RPMI8226 (cell line): Measurements from ENCODE around the gene FGFBP2.

ENCODE experiments used
- DNase-seq: peaks from one replicate; pipeline ENCODE4 v3.0.0-alpha.2; 2015

The FGFBP2 gene

DNA sequence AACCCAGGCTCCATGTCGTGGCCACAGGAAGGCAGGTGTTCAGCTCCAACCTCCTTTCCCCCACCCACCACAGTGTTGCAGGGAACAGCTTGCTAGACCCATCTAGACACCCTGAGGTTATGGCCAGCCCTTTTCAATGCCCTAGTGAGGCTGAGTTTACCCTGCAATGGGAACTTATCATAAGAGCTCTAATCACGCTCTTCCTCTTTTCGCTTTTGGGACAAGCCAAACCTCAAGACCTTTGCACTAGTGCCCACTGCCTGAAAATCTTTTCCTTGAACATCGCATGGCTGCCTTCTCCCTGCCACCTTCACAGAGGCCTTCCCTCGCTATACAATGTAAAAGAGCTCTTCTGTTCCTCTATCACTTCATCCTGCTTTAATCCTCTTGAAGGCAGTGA lies 2.4 kb upstream of the FGFBP2 start:
- DNase-seq, result no peak

DNA sequence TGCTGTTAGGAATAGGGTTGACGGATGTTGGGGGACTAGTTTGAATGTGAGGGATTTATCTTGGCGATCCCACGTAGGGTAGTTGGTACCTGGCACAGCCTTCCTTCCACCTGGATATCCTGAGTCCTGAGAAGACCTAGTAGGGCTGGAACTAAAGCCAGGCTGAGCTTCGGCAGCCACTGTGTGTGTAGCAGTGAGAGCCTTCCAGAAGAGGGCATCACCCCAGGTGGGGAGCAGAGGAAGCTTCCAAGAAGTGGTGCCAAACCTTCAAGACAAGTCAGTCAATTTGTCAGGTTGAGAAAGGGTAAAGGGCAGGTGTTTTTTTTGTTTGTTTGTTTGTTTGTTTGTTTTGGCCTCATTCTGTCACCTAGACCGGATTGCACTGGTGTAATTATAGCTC lies 1.2 kb upstream of the FGFBP2 start:
- DNase-seq, result peak; percentile 4

DNA sequence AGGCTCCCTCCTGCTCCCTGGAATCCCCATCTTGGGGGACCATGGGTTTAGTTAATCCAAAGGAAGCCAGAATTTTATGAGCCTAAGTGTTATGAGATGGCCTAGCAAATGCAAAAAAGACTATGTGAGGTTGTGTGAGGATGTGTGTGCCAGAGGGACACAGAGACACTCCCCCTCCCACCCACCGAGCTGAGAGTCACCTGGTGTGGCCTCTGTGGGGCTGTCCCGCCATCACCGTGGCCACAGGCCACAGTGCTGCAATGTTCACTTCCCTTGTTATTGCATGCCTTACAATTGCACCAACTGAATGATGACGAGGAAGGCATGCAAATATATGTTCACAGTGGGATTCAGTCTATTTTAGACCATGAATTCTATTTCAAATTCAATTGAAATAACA lies 601 bp upstream of the FGFBP2 start:
- no peak for DNase-seq

DNA sequence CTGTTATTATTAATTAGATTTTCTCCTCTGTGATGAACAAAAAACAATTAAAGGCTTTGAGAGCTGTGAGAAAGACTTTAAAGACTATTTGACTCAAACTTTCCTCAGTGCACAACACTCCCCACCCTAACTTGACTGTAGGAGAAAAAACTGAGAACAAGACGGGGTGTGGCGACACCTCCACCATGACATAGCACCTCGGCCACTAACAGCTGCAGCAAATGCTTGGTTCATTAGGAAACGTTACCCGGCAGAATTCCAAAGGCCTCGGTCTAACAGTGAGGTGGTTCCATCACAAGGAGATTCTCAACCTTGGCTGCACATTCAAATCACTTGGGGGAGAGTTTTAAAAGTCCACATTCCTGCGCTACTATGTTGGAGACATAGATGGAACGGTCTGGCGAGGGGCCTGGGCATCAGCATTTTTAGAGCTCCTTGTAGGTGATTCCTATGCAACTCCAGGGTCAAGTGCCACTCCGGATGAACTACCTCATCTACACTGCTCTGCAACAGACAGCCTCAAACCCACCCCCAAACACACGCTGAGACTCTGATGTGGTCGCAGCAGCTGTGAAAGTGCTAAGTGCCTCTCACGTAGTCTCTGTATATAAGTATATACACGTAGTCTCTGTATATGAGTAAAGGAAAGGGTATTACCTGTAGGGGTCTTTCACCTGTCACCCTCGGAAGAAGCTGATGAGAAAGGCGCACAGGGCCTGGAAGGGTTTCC lies 1.0 kb downstream of the FGFBP2 start:
- DNase-seq, result no peak

DNA sequence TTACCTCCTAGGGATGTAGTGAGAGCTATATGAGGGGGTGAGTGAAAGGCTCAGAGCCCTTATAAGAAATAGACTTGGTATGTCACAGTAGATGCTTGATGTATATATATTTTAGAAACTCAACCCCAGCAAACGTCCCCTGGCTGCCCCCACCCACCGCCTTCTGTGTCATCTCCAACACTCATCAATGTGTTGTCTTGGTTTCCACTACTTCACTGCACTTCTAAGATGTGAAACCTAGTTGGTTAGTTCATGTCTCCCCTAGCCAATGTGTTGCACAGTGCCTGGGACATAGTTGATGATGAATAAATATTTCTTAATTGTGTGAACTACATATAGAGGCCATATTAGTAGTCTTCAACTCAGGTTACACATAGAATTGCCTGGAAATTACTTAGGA lies 4.4 kb downstream of the FGFBP2 start:
- no peak for DNase-seq

DNA sequence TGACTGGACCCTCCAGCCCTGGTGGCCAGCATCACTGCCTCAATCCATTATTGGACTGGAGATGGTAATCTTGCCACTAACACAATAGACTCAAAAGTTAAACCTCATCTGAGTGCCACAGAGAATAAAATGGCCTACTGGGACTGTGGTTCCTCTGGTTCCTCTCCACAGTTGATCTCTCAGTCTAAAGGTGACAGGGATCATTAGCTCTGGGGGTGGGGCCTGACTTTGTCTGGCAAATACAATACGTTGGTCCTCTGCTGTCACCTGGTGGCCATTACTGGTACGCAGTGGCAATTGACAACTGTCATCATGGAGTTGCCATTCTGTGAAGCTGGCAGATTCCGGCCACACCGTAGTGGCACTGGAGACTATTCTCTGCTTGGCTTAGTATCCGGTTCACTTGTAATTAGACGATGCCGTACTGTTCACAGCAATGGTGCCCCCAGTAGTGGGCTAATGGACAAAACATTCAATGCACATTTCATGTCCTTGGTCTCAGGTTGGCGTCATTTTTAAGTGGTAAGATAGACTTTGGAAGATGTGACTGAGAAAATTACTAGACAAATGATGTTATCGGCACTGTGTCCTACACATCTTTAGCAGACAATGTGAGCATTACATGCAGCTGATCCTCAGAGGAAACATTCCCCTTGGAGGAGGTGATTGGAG lies 6.7 kb downstream of the FGFBP2 start:
- DNase-seq, result peak; percentile 76

DNA sequence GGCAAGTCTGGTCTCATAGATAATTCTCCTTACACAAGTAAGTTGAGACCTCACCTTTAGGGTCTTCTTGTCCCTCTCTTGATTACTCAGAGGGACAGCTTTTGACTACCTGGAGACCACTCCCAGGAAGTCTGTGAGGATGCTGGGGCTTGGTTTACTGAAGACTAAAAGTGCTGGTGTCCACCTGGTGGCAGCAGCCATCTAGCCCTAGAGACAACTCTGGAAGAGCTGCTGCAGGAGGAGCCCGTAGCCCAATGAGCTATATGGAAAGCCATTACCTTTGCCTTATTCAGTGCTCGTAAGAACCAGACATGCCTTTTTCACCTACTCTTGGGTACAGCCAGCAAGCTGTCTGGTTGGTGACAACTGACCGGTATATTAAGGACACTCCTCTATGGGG lies 7.3 kb downstream of the FGFBP2 start:
- DNase-seq, result no peak

DNA sequence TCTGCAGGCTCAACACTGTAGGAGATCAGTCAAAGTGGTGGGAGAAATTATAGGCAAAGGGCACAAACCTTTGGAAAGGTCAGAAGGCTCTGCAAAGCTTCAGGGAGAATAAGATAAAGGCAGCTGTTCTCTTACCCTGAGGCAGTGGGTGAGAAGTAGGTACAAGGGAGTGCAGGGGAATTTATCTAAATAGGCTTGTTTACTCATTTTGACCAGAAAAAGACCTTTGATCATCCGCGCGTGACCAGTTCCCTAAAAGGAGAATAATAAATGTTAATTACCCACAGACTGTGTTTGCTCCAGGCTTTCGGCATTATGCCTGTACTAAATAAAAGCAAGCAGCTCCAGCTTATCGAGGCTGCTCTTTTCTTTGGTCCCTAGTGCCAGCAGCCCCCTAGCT lies 9.3 kb downstream of the FGFBP2 start:
- no peak for DNase-seq

DNA sequence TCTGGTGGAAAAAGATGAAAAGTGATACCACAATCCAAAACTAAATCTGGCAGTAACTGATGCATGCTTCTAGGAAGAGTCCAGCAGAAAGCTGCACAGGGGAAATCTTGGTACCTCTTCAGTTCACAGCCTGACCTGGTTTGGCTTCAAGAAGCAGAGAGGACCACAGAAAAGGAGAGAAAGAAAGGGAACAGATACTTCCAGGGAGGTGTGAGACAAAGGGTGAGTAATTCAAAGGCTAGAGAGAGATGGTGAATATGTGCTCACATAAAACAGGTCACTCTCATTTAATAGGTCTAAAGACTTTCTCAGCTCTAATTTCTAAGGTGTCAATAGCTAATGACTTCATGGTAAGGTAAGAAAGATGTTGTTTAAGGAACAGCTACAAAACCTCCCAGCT lies 11.2 kb downstream of the FGFBP2 start:
- DNase-seq, result no peak

DNA sequence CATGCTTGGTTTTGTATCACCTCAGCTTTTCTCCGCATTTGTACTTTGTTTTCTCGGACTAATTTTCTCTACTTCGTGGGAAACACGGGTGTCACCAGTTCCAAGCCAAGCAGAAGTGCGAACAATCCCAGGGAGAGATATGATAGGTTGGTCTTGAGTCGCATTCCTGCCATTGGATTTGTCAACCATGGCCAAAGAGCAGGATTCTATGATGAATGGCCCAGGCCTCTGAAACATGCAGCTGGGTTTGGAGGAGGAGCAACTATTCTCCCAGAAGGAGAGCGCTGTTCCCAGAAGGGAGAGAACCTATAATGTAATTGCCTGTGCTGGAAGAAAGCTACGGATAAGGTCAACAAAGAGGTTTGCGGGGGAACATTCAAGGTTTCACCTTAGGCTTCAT lies 14.1 kb downstream of the FGFBP2 start:
- DNase-seq, result no peak

DNA sequence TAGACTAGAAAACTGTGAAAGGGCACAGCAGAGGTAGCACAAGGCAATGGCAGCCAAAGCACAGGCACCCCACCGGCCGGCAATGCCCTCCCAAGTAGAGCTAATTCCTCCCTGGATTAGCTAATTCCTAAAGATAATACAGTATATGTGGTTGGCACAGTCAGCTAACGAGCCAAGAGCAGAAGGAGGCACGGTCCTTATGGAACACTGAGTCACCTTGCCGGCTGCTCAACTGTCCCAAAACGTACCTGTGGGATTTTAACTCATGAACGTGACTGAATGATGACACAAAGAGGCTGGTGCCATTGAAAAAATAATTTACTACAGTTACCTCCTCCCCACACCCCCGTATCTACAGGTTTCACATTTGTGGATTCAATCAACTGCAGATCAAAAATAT lies 15.3 kb downstream of the FGFBP2 start:
- DNase-seq, result no peak

DNA sequence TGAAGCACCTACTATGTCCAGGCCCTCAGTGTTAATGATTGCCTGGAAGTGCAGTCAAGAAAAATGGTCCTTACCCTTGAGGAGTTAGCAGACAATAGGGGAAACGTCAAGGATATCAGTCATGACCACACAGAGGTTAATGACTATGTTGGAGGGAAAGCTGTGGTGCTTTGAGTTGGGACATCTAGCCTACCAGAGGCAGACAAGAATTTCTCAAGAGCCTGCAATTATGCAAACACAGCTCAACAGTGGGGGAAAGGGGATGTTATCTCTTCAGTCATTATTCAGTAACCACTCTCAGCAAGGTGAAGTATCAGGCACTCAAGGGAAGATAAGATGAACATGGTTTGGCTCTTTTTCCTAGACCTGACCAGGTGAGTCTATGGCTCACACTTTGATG lies 17.5 kb downstream of the FGFBP2 start:
- no peak for DNase-seq

DNA sequence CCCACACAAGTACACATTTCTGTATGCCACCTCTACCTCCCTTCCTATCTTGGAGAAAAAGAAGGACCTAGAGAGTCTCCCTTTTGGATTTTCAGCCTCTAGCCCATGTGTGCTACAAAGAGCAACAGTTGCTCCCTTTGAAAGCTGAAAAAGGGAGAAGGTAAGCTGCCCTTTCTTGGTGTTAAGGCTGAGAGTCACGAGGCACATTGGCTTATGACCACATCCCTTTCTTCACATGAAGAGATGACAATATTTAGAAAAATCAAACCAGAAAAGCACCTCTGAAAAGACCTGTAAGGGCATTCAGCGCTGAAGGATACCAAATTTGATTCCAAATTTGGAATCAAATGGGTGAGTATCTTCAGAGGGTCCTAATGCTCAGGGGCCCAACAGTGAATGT lies 18.1 kb downstream of the FGFBP2 start:
- no peak for DNase-seq

DNA sequence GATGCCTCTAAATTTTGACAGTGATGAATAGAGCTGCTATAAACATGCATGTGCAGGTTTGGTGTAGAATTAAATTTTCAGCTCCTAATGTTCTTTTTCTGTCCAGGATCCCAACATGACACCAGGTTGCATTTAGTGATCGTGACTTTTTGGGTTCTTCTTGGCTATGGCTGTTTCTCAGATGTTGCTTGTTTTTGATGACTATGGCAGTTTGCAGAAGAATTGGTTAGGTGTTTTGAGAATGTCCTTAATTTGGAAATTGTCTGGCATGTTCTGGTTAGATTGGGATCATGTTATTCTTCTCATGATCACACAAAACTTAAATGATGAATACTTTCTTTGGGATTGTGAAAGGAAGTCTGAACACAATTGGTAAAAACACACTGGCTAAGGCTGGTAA lies 20.7 kb downstream of the FGFBP2 start:
- no peak for DNase-seq

DNA sequence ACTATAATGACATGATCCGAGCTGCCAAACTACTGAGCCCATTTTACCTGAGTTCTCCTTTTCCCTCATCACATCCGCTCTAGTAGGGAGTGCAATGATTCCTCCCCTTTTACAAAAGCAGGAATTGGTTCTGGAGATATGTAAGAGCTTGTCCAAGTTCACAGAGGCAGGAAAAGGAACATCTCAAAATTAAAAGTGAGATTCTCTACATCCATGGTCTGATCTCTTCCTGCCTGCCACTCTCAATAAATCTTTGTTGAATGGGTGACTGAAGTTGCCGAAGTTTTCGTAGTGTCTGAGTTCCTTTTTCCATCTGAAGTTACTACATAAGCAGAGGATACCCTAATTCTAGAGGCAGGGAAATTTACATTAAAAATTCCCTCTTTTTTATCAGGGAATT lies 24.3 kb downstream of the FGFBP2 start, which contains the start of gene FGFBP1:
Gene FGFBP1 (minus strand): TSS at position 101 of the 400 bp plus-strand sequence. CDS start 2,108 bp downstream, outside the sequence.
- DNase-seq, result no peak

DNA sequence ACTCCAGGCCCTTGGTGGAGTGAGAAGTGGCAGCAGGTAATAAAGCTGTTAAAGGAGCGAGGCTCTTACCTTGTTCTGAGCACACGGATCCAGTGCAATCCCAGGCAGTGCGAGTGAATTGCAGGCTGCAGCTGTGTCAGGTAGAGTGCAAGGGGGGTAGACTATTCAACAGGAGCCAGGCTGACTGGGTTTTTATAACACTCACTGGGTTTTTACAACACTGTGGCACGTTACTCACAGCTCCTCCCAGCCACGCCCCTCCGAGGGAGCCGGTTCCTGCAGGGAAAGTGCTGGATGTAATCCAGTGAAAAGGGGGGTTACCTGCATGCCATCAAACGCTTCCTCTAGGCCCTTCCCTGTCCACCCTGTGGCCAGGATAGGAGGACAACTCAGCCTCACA lies 24.8 kb downstream of the FGFBP2 start:
- no peak for DNase-seq

DNA sequence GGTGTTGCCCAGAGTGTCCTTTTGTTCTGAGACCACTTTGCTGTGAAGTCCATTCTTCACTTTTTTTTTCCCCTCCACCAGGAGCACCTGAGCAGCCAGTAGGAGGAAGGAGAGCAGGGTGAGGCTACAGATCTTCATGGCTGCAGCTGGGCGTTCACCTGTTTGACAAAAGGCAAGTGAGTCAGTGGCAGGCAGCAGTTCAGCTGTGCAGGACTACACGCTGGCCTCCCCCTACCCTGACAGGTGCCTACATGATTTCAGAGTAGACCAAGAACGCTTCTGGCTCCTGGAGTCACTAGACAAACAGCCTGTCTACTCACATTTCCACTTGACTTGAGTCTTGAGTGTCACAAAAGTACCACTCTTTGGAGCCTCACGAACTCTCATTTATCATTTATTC lies 26.5 kb downstream of the FGFBP2 start:
- no peak for DNase-seq

DNA sequence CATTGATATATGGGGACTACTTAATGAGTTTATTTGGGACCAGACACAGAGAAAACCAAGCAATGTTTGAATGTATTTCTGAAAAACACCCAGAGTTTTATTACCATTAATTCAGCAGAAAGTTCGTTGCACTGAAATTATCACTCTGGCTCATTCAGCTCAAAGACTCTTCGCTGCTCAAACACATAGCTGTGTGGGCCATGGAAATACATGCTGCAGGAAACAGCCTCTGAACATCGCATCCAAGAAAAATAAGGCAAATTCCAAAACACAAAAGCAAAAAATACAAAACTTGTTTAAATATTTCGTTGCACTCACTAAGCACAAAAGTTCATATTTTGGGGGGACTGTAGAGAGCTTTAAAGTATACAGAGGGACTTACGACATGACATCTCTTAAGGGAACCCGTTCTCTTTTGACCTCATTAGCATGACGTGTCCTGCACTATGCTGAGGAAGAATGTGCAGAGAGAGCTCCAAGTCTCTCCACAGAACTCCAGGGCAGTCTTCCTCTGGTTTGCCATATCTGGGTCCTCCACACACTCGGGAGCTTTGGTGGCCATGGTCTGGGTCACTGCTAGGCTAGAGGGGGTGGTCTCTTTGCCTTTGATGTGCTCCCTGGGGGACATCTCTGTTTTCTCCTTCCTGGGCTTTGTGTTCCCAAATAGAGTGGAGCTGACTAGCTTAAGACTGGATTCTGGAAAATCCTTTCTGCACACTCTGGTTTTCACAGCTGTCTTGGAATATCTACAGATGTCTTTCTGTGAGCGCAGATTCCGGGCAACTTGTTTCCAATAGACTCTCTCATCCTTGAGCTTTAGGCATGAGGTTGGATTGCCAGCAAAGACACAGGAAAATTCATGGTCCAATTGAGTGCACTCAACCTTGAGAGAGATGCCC lies 27.2 kb downstream of the FGFBP2 start:
- no peak for DNase-seq

DNA sequence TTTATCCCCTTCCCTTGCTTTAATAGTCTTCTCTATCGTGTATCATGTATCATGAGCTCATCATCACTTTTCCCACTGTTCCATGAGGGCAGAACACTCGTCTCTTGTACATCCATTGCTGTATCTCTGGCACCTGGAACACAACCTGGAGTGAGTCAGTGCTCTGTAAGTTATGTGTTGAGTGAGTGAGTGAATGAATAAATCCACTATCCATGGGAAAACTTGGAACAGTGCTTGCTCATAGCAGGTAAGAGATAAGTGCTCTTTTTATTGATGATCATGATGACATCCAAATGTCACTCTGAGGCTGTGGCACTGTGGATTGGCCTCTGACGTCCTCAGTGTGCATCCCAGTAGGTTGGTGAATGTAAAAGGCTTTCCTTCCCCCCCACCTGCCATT lies 28.7 kb downstream of the FGFBP2 start:
- DNase-seq, result no peak

DNA sequence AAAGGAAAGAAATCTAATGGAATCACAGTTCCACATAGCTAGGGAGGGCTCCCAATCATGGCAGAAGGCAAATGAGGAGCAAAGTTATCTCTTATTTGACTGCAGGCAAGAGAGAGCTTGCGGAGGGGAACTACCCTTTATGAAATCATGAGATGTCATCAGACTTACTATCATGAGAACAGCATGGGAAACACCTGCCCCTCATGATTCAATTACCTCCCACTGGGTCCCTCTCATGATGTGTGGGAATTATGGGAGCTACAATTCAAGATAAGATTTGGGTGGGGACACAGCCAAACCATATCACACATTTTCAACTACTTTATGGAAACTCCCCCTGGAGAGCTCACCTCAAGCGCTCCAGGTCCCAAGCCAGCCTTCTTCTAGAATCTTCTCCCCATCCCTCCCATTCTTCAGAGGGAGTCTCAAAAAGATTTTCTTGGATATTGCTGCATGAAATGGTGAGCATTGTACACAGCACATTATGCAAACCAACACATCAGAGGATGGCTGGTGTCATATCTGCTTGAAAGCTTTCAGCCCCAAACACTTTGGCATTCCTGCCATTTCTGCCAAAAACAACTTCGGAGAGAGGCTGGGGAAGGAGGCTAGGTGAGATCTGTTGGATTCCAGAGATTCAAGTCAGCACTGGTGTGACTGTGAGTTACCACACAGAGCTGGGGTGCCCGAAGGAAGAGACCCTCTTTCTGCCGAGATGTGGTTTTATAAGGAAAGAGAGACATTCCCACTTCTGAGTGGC lies 31.3 kb downstream of the FGFBP2 start:
- DNase-seq, result no peak

DNA sequence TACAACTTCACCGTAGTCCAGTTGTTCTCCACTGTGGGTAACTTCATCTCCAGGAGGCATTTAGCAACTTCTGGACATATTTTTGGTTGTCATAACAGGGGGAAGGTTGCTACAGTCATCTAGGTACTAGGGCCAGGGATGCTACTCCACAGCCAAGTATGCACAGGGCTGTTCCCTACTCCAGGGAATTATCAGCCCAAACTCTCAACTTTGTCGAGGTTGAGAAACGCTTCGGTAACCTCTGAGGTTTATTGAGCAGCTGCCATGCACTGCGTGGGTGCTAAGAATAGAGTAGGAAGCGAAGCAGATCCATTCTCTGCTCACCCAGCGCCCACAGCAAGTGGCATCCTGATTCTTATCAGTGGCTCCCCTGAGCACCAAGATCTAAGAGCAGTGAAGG lies 32.7 kb downstream of the FGFBP2 start:
- DNase-seq, result no peak

DNA sequence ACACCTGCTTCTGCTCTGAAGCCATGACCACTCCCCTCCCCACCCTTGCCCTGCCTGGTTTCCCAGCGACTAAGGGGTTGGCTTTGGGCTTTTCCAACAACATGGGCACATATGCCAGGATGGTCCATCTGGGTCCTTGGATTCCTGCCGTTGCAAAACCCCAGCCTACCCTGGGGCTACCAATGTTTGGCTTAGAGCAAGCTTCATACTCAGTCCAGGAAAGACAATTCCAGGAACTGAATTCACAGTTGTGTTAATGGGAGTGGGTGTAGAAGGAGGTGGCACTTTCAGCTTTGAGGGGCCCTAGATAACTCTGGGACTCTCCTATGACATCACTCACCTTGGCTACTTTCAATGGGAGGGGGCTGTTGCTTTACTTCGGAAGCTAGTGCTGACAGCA lies 33.4 kb downstream of the FGFBP2 start:
- DNase-seq, result no peak

DNA sequence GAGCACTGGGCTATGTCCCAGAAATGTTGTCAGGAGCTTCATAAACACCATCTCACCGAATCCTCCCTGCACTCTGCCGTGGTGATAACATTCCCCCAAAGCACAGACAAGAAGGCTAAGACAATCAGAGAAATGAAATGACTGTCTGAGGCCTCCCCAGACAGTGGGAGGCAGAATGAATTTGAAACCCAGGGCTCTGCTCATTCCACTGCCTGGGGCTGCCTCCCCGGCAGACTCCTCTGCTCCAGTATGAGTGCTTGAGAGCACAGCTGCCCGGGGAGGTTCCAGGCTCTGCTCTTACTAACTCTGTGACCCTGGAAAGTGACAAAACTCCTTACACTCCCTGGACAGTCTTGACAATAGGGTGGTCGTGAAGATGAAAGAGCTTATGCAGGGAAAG lies 34.1 kb downstream of the FGFBP2 start:
- no peak for DNase-seq
